HG03135 (cell line): ENCODE results near the gene SPRY4.
"Not testable (repeated sequence)": the region's sequence is repeated elsewhere in the genome, so short reads cannot be mapped to it uniquely, and the experiment has no call there.

Experiments
- ATAC-seq: cut with Tn5 transposase; IDR thresholded peaks from one replicate; pipeline ENCODE4 v1.9.1; 2021; ENCODE audit warnings: mild to moderate bottlenecking, moderate library complexity; ENCODE audit not compliant: unreplicated experiment

Gene SPRY4

DNA sequence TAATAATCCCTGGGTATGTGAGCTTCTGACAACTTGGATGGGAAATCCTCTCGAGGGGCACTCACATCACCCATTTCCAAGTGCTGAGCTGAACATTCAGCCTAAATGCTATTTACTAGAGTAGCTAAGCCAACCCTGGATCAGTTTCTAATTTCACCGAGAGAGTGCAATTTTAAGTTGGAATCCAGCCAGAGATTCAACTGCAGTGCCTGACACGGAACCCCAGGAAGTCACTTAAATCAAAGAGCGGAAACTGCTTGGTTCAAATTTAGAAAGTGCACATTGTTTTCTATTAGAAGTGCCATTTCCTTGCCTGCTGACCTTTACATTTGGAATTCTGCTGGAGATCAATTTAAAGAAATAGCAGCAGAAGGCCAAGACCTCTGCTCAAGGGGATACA is 8.8 kb downstream of the SPRY4 start:
- ATAC-seq = no peak

DNA sequence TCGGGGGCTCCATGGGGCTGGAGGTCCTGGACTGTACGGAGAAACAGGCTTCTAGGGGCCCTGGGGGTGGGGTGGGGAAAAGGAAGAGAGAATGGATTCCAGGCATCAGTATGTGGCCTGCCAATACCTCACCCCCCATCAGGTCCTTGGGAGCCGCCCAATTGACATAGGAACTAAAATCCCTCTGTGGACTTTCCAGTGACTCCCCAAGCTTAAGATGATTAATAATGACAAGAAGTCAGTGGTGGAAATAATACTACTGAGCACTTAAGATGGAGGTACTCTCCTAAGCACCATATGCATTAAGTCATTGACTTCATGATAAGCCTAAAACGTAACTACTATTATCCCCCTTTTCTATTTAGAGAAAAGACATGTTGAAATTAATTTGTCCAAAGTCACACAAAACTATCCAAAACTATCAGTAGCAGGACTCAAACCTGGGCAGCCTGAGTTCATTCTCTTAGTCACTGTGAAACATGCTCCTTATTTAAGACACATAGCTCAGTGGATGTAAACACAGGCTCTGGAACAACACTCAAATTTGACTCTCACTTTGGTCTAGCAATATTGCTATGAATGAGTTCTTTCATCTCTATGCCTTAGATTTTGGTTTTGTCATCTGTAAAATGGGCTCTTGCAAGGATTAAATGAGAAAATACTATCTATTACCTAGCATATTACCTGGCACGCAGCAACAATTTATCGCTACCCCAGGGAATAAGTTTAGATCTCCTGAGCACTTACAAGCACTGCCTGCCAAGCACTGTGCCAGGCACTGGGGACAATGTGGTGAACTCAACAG is 9.5 kb downstream of the SPRY4 start:
- no peak for ATAC-seq

- ATAC-seq = no peak
Observed at GRCh38 chr5:142314606-142315005, 10.2 kb downstream of the SPRY4 start.

GRCh38 chr5:142314109-142314508 is 10.7 kb downstream of the SPRY4 start:
- ATAC-seq = no peak

DNA sequence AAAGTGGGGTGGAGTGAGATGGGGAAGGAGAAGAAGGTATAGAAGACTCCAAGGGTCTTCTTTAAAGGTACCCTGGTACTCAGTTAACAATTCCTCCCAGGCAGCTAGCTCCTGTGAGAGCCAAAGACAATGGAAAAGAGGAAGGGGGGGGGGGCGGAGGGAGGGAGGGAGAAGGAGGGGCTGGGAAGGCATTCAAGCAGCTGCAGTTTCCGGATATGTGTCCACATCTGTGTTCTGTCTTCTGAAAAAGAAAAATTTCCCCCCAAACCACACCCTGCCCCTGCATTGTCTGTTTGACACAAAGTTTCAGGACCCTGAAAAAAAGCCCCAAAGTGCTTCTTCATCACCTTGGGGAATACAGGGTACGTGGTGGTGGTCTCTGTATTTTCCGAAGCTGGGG is 11.1 kb downstream of the SPRY4 start:
- no peak for ATAC-seq

- no peak for ATAC-seq
Observed at GRCh38 chr5:142313275-142313674, 11.5 kb downstream of the SPRY4 start.

DNA sequence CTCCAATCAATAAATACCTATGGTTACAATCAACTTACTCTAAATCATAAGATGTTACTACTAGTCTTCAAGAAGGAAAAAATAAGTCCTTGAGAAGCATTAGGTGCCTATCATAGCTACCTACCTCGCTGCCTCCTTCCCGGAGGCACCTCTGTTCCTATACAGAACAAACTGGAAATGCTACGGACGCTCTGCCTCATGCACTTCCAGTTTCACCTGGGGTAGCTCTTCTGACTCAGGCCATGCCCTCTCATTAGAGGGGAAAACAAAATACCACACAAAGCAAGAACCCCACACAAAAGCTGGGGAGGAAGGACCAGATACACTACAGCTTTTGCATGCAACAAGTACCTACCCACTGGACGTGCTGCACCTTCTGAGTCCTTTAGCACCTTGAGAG is 12.4 kb downstream of the SPRY4 start:
- ATAC-seq = no peak

DNA sequence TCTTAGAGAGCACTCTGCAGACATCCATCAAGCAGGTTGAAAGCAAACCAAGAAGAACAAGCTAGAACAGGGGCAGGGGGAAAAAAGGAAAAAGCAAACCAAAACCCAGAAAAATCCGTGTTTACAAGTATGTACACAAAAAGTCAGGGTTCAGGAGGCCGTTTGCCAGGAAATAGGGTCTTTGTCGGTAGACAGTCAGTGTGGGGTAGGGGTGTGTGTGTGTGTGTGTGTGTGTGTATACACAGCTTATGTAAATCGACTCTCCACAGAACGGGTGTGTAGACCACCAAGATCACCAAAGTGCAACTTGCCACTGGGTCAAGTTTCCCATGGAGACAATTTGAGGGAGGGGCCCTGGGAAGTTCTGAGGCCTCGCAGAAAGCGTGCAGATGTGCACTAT is 13.1 kb downstream of the SPRY4 start:
- no peak for ATAC-seq

DNA sequence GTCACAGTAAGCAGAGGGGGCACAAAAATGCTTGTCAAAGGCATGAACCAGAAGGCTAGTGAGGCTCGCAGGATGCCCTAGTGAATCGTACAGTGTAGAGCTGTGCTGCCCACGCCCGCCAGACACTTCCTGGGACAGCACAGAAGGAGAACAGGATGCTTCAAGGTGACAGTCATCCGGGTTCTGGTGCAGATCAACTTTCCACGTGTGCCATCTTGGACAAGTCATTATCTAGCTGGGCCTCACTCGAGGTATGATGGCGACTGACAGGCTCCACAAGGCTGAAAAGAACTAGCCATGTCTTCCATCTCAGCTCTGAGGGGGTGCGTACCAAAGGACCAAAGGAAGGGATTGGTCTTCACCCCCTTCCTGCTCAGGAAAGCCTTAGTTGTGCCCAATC is 14.0 kb downstream of the SPRY4 start:
- ATAC-seq = no peak

GRCh38 chr5:142309747-142310318 is 15.0 kb downstream of the SPRY4 start:
- ATAC-seq = no peak

DNA sequence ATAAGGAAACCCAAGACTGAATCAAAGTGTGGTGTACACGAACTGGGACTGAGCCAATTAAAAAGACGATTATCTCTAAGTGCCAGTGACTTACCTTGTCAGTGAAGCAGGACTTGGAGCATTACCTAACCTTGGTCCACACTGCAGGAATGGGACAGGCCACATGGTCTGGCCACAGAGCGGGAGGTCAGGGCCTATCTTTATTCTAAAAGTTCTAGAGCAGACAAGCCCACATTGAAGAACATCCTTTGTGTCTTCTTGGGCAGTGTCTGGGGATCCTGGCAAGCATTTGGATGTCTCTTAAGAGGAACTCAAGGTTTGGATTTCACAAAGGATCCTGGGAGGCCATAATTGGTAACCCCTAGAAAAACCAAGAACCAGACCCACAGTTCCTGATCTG is 16.5 kb downstream of the SPRY4 start:
- no peak for ATAC-seq

GRCh38 chr5:142307146-142307890 is 17.5 kb downstream of the SPRY4 start:
- no peak for ATAC-seq

DNA sequence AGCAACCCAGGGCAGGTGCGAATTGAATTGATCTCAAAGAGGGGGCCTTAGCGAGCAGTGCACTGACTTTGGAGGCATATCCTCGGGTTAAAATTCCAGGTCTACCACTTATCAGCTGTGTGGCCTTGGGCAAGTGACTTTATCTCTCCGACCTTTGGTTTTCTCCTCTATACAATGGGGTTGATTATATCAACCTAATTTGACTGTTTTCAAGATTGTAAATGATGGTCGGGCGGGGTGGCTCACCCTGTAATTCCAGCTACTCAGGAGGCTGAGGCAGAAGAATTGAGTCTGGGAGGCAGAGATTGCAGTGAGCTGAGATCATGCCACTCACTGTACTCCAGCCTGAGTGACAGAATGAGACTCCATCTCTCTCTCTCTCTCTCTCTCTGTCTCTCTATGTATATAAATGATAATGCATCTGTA is 18.7 kb downstream of the SPRY4 start:
- ATAC-seq = no peak

DNA sequence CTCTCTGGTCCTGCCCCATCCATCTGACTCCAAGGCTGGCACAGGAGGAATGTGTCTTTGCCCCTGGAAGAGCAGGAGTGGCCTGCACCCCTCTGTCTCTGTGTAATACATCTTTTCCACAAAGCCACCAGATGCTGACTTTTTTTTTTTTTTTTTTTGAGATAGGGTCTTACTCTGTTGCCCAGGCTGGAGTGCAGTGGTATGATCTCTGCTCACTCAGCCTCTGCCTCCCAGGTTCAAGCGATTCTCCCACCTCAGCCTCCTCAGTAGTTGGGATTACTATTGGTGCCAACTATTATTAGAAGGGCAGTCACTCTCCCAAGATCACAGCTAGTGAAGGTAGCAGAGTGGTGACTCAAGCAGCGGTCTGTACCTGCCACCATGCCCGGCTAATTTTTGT is 19.6 kb downstream of the SPRY4 start:
- no peak for ATAC-seq

- ATAC-seq = no peak
Observed at GRCh38 chr5:142304013-142304701, 20.7 kb downstream of the SPRY4 start.

- ATAC-seq = no peak
Observed at GRCh38 chr5:142303565-142303964, 21.3 kb downstream of the SPRY4 start.

- no peak for ATAC-seq
Observed at GRCh38 chr5:142301540-142301939, 23.3 kb downstream of the SPRY4 start.

DNA sequence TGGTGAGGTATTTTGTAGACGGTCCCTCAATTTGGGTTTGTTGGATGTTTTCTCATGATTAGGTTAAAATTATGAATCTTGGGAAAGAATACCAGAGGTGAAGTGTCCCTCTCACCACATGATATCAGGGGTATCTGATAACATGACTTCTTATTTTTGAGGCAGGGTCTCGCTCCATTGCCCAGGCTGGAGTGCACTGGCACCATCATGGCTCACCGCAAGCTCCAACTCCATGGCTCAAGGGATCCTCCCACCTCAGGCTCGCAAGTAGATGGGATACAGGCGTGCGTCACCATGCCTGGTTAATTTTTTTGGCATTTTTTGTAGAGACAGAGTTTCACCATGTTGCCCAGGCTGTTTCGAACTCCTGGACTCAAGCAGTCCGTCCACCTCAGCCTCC is 24.1 kb downstream of the SPRY4 start:
- ATAC-seq = no peak

DNA sequence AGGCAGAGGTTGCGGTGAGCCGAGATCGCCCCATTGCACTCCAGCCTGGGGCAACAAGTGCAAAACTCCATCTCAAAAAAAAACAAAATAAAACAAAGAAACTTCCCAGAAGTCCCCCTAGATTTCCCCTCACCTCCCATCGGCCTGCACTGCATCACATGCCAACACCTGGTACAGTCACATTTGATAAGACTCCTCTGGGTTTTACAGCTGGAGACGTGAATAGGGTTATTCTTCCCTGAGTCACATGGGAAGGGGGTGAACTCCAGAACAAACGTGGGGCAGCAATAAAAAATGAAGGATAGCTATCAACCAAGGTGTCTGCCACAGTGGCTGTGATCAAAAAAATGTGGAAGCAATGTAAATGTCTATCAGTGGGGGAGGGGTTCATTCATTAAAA is 26.0 kb downstream of the SPRY4 start:
- no peak for ATAC-seq

DNA sequence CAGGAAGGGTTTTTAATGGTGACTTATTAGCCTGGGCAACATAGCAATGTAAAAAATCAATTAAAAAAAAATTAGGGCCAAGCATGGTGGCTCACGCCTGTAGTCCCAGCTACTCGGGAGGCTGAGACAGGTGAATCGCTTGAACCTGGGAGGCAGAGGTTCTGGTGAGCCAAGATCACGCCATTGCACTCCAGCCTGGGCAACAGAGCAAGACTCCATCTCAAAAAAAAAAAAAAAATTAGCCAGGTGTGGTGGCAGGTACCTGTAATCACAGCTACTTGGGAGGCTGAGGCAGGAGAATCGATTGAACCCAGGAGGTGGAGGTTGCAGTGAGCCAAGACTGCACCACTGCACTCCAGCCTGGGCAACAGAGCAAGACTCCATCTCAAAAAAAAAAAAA is 27.0 kb downstream of the SPRY4 start:
- not testable (repeated sequence) for ATAC-seq

DNA sequence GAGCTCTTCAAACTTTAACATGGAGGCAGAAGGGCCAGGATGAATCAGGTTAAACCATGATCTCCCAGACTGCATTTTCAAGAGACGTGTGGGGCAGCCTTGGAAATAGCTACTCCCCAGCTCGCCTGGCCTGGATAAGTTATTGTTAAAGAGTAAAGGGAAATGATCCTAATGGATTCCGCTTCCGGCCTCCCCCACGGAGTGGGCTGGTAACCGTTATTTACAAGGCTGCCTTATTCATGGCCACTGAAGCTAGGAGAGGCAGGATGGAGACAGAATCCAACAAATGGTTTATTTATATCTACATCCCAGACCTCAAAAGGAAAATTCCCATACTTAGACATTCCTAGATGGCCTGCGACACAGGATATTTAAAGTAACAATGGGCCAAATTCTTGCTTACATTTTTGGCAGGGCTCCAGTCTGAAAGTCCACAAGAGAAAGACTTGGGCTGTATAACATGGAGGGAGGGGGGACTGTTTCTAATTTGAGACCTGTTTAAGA is 27.9 kb downstream of the SPRY4 start:
- ATAC-seq = no peak
